ENCODE measurements around the gene CD2AP. TPM values are rescaled to one million over a fixed set of nuclear protein-coding genes. Genes with fewer than 3 reads are reported as not detected.

The CD2AP gene
- total RNA-seq, 1 donor from 2014 or later = 16.2 TPM

GRCh38 chr6:47465117-47465516 lies 12.5 kb upstream of the CD2AP start:
- H3K27ac Mint-ChIP-seq (ENCODE audit: unreplicated experiment) = no peak overlapping the region
- no peak for TF ChIP-seq CTCF (IDR thresholded peaks at IDR 0.05)
- H3K36me3 Mint-ChIP-seq (ENCODE audit: low read depth) = no peaks in the 10 kb centered on the region
- DNase-seq (ENCODE audit: low spot score) = no peak
- H3K4me3 Mint-ChIP-seq (ENCODE audit: unreplicated experiment) = no peak overlapping the region
- no peaks in the 10 kb centered on the region for H3K27me3 Mint-ChIP-seq (ENCODE audit: low read depth)
- H3K4me1 Mint-ChIP-seq (ENCODE audit: low read depth) = no peaks in the 10 kb centered on the region
- no peaks in the 10 kb centered on the region for H3K9me3 Mint-ChIP-seq (ENCODE audit: low read depth)

GRCh38 chr6:47471911-47472310 lies 5.7 kb upstream of the CD2AP start:
- no peak for TF ChIP-seq CTCF (IDR thresholded peaks at IDR 0.05)
- H3K27me3 Mint-ChIP-seq (ENCODE audit: low read depth) = no peaks in the 10 kb centered on the region
- no peak overlapping the region for H3K4me3 Mint-ChIP-seq (ENCODE audit: unreplicated experiment)
- no peak for DNase-seq (ENCODE audit: low spot score)
- H3K4me1 Mint-ChIP-seq (ENCODE audit: low read depth) = peaks cover 4% of the 10 kb centered on the region
- no peak overlapping the region for H3K27ac Mint-ChIP-seq (ENCODE audit: unreplicated experiment)
- H3K9me3 Mint-ChIP-seq (ENCODE audit: low read depth) = peaks cover 9% of the 10 kb centered on the region
- H3K36me3 Mint-ChIP-seq (ENCODE audit: low read depth) = no peaks in the 10 kb centered on the region

- no peak for DNase-seq (ENCODE audit: low spot score)
- H3K4me3 Mint-ChIP-seq (ENCODE audit: unreplicated experiment) = no peak overlapping the region
- no peaks in the 10 kb centered on the region for H3K36me3 Mint-ChIP-seq (ENCODE audit: low read depth)
- no peak overlapping the region for H3K27ac Mint-ChIP-seq (ENCODE audit: unreplicated experiment)
- peaks cover 9% of the 10 kb centered on the region for H3K9me3 Mint-ChIP-seq (ENCODE audit: low read depth)
- H3K4me1 Mint-ChIP-seq (ENCODE audit: low read depth) = peaks cover 7% of the 10 kb centered on the region
- H3K27me3 Mint-ChIP-seq (ENCODE audit: low read depth) = no peaks in the 10 kb centered on the region
- TF ChIP-seq CTCF (IDR thresholded peaks at IDR 0.05) = no peak
Measured at GRCh38 chr6:47473791-47474346, 3.7 kb upstream of the CD2AP start.

GRCh38 chr6:47475319-47475816 lies 2.2 kb upstream of the CD2AP start:
- no peak overlapping the region for H3K27ac Mint-ChIP-seq (ENCODE audit: unreplicated experiment)
- peaks cover 8% of the 10 kb centered on the region for H3K9me3 Mint-ChIP-seq (ENCODE audit: low read depth)
- no peak for DNase-seq (ENCODE audit: low spot score)
- peaks cover 21% of the 10 kb centered on the region for H3K4me1 Mint-ChIP-seq (ENCODE audit: low read depth)
- TF ChIP-seq CTCF (IDR thresholded peaks at IDR 0.05) = no peak
- no peaks in the 10 kb centered on the region for H3K36me3 Mint-ChIP-seq (ENCODE audit: low read depth)
- H3K4me3 Mint-ChIP-seq (ENCODE audit: unreplicated experiment) = no peak overlapping the region
- H3K27me3 Mint-ChIP-seq (ENCODE audit: low read depth) = no peaks in the 10 kb centered on the region

GRCh38 chr6:47476781-47477496 lies 650 bp upstream of the CD2AP start:
- TF ChIP-seq CTCF (IDR thresholded peaks at IDR 0.05) = no peak
- DNase-seq (ENCODE audit: low spot score) = no peak
- Mint-ChIP-seq H3K4me3 (ENCODE audit: unreplicated experiment) (peak overlapping the region; percentile 98), H3K27ac (ENCODE audit: unreplicated experiment) (peak overlapping the region; percentile 82), H3K4me1 (ENCODE audit: low read depth) (peaks cover 28% of the 10 kb centered on the region), H3K27me3 (ENCODE audit: low read depth) (no peaks in the 10 kb centered on the region), H3K36me3 (ENCODE audit: low read depth) (no peaks in the 10 kb centered on the region), H3K9me3 (ENCODE audit: low read depth) (no peaks in the 10 kb centered on the region)

Measured in chondrocyte (in vitro differentiated cells).